H1 (cell line): Measurements from ENCODE around the gene NOVA1. TPM values are rescaled to one million over a fixed set of nuclear protein-coding genes. Genes with fewer than 3 reads are reported as not detected.

ENCODE experiments used
- BACH1 ChIP-seq: IDR thresholded peaks from 2 replicates; pipeline ENCODE4 v1.6.1; 2012; ENCODE audit warnings: low read length, improper control_type of control experiment
- CHD2 ChIP-seq: IDR thresholded peaks from 2 replicates; pipeline ENCODE4 v1.6.1; 2012; ENCODE audit warnings: low read length, improper control_type of control experiment
- POU5F1 ChIP-seq: IDR thresholded peaks from 2 replicates; pipeline ENCODE4 v1.6.1; 2011; ENCODE audit warnings: low read depth, mild to moderate bottlenecking, low read length, moderate library complexity
- RAD21 ChIP-seq, 2 experiments: IDR thresholded peaks in 1 of 2; conservative IDR thresholded peaks in 1 of 2; 2 replicates each; pipeline ENCODE4 v1.6.1; 2011; ENCODE audit warnings: low read depth in 2 of 2, low read length in 2 of 2, improper control_type of control experiment in 1 of 2, inconsistent platforms in 1 of 2, mild to moderate bottlenecking in 1 of 2, moderate library complexity in 1 of 2
- RNF2 ChIP-seq: fragments of 200-900, 300-1000 bp; sonication (generic); IDR thresholded peaks from 2 replicates; pipeline ENCODE4 v1.7.1; 2016; ENCODE audit warnings: borderline replicate concordance, low read depth, mild to moderate bottlenecking, antibody characterized with exemption, low read length; ENCODE audit not compliant: poor library complexity, severe bottlenecking; ENCODE audit errors: missing control alignments
- RXRA ChIP-seq: IDR thresholded peaks from 2 replicates; pipeline ENCODE4 v1.6.1; 2011; ENCODE audit warnings: low read depth, mild to moderate bottlenecking, low read length, moderate library complexity; ENCODE audit not compliant: insufficient read depth
- polyA plus RNA-seq, 7 experiments: library from polyadenylated mRNA; depleted of rRNA in 3 of 7; stranded (reverse) in 5 of 7; unstranded in 2 of 7; fragments of >200 nt in 5 of 7; fragments of 200-250 nt in 2 of 7; gene quantifications; 1 replicate in 5 of 7; 2 replicates in 1 of 7; 4 replicates in 1 of 7; pipeline versions ENCODE4 v1.2.1 to v1.2.3, GENCODE V29; 2011 to 2013; ENCODE audit warnings: missing spikeins in 2 of 7, mixed read lengths in 2 of 7
- total RNA-seq: library from RNA; stranded (reverse); fragmentation: NEBNext Ultra II Directional; extraction: Animal tissue kit (Norgen Biotek cat#: 25700); gene quantifications from 2 replicates; pipeline ENCODE4 v1.2.1, GENCODE V29; 2021

The NOVA1 gene
- total and polyA plus RNA-seq, 2 of the 8 experiments (the other 6 are each of a cell fraction or from before 2014, with no cell fraction given), result 6.8 to 12.7 TPM

DNA sequence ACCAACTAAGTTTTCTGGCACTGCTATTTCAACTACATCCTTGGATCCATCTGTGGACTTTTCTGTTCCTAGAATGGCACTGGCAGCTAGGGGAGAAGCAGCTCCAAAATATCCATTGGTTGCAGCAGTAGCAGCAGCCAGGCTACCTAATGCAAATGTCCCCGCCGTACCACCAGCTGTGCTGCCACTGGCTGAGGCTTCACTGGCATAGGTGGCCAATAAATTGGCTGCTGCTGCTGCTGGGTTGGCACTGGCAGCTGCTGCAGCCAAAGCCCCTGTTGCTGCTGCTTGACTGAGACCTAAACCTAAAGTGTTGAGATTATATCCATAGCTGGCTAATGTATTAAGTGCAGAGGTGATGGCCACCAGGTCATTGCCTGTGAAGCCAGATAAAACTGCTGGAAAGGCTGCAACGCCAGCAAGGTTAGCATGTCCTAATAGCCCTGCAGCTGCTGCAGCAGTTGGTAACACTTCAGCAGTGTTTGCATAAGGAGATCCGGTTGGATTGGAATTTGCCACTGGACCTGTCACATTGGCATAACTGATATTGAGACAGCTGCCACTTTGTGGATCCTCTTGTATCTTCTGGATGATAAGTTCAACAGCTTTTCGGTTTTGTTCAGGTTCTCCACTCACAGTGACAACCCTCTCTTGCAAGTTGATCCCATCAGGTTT lies 149.5 kb downstream of the NOVA1 start (continued):
- no peak for TF ChIP-seq RAD21 (IDR thresholded peaks at IDR 0.05 in 1 of 2, conservative IDR thresholded peaks at IDR 0.05 in 1 of 2; ENCODE audit: low read depth in 2 of 2, low read length in 2 of 2)
- TF ChIP-seq BACH1, result no peak
- TF ChIP-seq CHD2, result no peak
- TF ChIP-seq POU5F1, result no peak
- no peak for TF ChIP-seq RNF2
- TF ChIP-seq RXRA, result no peak
